IPS-15b (cell line): ENCODE results near the gene ZNF207.
"Not testable (repeated sequence)": the region's sequence is repeated elsewhere in the genome, so short reads cannot be mapped to it uniquely, and the experiment has no call there.

ENCODE experiments used
- H3K27me3 ChIP-seq: one replicate; pipeline ENCODE4 v1.6.1; 2013; ENCODE audit warnings: low read length; ENCODE audit not compliant: control insufficient read depth, insufficient read depth
- H3K36me3 ChIP-seq: one replicate; pipeline ENCODE4 v1.6.1; 2013; ENCODE audit warnings: low read length; ENCODE audit not compliant: control insufficient read depth, insufficient read depth
- H3K4me1 ChIP-seq: one replicate; pipeline ENCODE4 v1.6.1; 2013; ENCODE audit warnings: mild to moderate bottlenecking, low read length; ENCODE audit not compliant: control insufficient read depth, insufficient read depth
- H3K4me3 ChIP-seq: one replicate; pipeline ENCODE4 v1.5.1; 2013; ENCODE audit warnings: low read depth, low read length
- H3K9ac ChIP-seq: one replicate; pipeline ENCODE4 v1.6.1; 2013; ENCODE audit warnings: low read depth, mild to moderate bottlenecking, low read length
- H3K9me3 ChIP-seq: one replicate; pipeline ENCODE4 v1.6.1; 2013; ENCODE audit warnings: mild to moderate bottlenecking, low read length; ENCODE audit not compliant: control insufficient read depth, insufficient read depth

The ZNF207 gene

DNA sequence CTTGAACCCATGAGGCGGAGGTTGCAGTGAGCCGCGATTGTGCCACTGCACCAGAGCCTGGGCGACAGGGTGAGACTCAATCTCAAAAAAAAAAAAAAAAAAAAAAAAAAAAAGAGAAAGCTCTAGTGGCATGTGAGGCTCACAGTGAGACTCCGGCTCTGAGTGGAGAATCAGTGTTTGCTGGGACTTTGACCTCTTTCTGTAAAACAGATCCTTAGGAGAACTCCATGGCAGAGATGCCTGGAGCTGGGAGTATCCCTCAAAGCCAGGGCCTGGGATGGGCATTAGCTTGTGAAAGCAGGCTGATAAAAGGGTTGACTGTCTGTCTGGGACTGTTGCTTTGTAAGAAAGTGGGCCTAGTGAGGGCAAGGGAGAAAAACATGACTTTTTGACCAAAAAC lies 46.4 kb downstream of the ZNF207 start:
- Histone ChIP-seq H3K4me3 (no peak overlapping the region), H3K27me3 (no peaks in the 10 kb centered on the region), H3K9me3 (no peaks in the 10 kb centered on the region), H3K36me3 (no peaks in the 10 kb centered on the region), H3K4me1 (no peaks in the 10 kb centered on the region), H3K9ac (no peak overlapping the region)

GRCh38 chr17:32398946-32399345 lies 49.0 kb downstream of the ZNF207 start:
- Histone ChIP-seq H3K9me3 (no peaks in the 10 kb centered on the region), H3K4me3 (no peak overlapping the region), H3K27me3 (no peaks in the 10 kb centered on the region), H3K9ac (no peak overlapping the region), H3K4me1 (no peaks in the 10 kb centered on the region), H3K36me3 (no peaks in the 10 kb centered on the region)

GRCh38 chr17:32410085-32410484 lies 60.1 kb downstream of the ZNF207 start:
- H3K27me3 ChIP-seq, H3K9ac ChIP-seq, H3K4me1 ChIP-seq, H3K9me3 ChIP-seq, H3K36me3 ChIP-seq, H3K4me3 ChIP-seq: not testable (repeated sequence)

DNA sequence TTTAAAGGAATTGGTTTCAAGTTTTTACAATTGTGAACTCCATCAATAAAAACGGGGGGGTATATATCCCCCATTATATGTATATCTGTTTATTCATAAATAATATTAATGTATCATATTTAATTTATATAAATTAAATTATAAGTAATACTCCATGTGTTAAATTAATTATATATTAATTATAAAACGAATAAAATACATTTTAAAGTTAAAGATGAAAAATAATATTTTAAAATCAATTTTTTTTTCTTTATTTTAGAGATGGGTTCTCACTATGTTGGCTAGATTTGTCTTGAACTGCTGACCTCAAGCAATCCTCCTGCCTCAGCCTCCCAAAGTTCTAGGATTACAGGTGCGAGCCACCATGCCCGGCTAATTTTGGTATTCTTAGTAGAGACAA lies 76.9 kb downstream of the ZNF207 start:
- H3K9me3 ChIP-seq, result no peaks in the 10 kb centered on the region
- H3K27me3 ChIP-seq, result no peaks in the 10 kb centered on the region
- no peaks in the 10 kb centered on the region for H3K4me1 ChIP-seq
- no peaks in the 10 kb centered on the region for H3K36me3 ChIP-seq
- H3K9ac ChIP-seq, result no peak overlapping the region
- H3K4me3 ChIP-seq, result no peak overlapping the region

GRCh38 chr17:32429598-32429997 lies 79.6 kb downstream of the ZNF207 start:
- no peaks in the 10 kb centered on the region for H3K27me3 ChIP-seq
- no peak overlapping the region for H3K4me3 ChIP-seq
- H3K9ac ChIP-seq, result no peak overlapping the region
- no peaks in the 10 kb centered on the region for H3K9me3 ChIP-seq
- H3K36me3 ChIP-seq, result no peaks in the 10 kb centered on the region
- H3K4me1 ChIP-seq, result no peaks in the 10 kb centered on the region
